Measurements from ENCODE around the gene RGR.

Gene RGR

DNA sequence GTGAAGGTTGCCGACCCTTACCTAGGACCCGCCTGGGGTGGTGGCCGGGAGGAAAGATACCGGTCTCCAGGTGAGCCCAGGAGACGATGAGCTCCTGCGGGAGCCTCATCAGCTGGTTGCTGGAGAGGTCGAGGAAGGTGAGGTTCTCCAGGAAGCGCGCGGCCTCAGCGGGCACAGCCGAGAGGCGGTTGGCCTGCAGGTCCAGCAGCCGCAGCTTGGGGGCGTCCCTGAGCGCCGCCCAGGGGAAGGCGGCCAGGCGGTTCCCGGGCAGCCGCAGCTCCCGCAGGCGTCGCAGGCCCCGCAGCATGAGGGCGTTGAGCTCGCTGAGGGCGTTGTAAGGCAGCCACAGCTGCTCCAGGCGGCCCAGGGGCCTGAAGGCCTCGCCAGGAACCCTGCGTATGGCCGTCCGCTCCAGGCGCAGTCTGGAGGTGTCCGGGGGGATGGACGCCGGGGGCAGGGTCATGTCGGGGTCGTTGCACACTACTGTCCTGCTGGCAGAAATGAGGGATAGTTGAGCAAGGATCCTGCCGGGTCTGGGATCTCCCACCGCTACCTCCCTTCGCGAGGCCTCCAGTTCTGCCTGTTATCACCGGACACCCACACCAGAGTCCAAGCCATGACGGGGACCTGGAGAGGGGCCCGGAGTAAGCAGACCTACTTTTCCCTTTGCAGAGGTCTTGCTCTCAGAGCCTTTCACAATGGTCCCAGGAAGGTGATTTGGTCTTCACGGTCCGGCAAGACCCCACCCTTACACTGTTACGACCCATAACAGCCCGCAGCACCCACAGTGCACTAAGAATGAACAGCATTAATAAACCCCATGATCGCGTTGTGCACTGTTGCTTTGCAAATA is 7.4 kb upstream of the RGR start:
- no peaks in the 10 kb centered on the region for H3K36me3 ChIP-seq (ENCODE audit: insufficient read depth)
- no peaks in the 10 kb centered on the region for H3K4me1 ChIP-seq (ENCODE audit: low read depth, poor library complexity, severe bottlenecking)
- H3K79me2 ChIP-seq (ENCODE audit: insufficient read depth, low read depth) = no peaks in the 10 kb centered on the region
- no peak overlapping the region for H3K4me3 ChIP-seq (IDR thresholded peaks at IDR 0.05; ENCODE audit: insufficient read depth, low read depth, low read length)
- H3K9ac ChIP-seq = no peak overlapping the region
- H4K20me1 ChIP-seq (ENCODE audit: insufficient read depth) = no peaks in the 10 kb centered on the region
- no peaks in the 10 kb centered on the region for H3K27me3 ChIP-seq (ENCODE audit: insufficient read depth, low read depth)
- TF ChIP-seq CTCF (conservative IDR thresholded peaks at IDR 0.05; ENCODE audit: low read depth, low read length) = no peak
- H3K27ac ChIP-seq = no peak overlapping the region
- no peak overlapping the region for H2AFZ ChIP-seq (ENCODE audit: low read depth)
- no peak overlapping the region for H3K4me2 ChIP-seq

DNA sequence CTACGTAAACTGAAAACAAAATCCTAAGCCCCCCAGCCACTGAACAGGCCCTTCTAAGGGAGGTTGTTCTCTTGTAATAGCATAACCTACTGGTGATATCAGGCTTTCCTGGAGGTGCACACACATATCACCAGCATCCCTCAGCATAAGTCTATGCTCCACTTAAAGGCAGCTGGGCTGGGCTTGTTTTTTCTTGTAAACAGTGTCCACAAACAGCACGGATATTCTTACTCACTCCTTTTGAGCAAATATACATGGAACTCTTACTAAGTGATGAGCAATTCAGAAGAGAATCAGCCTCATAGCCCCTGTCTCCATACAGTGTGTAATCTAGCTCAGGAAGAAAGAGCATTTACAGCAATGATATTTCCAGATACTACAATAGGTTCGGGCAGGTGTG is 5.9 kb upstream of the RGR start:
- H3K27me3 ChIP-seq (ENCODE audit: insufficient read depth, low read depth) = no peaks in the 10 kb centered on the region
- no peak overlapping the region for H3K27ac ChIP-seq
- no peak overlapping the region for H3K4me2 ChIP-seq
- H3K4me3 ChIP-seq (IDR thresholded peaks at IDR 0.05; ENCODE audit: insufficient read depth, low read depth, low read length) = no peak overlapping the region
- no peaks in the 10 kb centered on the region for H3K36me3 ChIP-seq (ENCODE audit: insufficient read depth)
- H3K79me2 ChIP-seq (ENCODE audit: insufficient read depth, low read depth) = no peaks in the 10 kb centered on the region
- no peaks in the 10 kb centered on the region for H4K20me1 ChIP-seq (ENCODE audit: insufficient read depth)
- H3K4me1 ChIP-seq (ENCODE audit: low read depth, poor library complexity, severe bottlenecking) = no peaks in the 10 kb centered on the region
- H3K9ac ChIP-seq = no peak overlapping the region
- H2AFZ ChIP-seq (ENCODE audit: low read depth) = no peak overlapping the region
- no peak for TF ChIP-seq CTCF (conservative IDR thresholded peaks at IDR 0.05; ENCODE audit: low read depth, low read length)

GRCh38 chr10:84241185-84241790 is 3.6 kb upstream of the RGR start, which contains the start of gene LRIT1:
TSS of gene LRIT1 (minus strand) at chr10:84241546. CDS start at chr10:84241439, 107 bp downstream.
- Histone ChIP-seq H2AFZ (ENCODE audit: low read depth) (no peak within 1 kb of the TSS), H4K20me1 (ENCODE audit: insufficient read depth) (no peaks in the 10 kb centered on the region), H3K36me3 (ENCODE audit: insufficient read depth) (no peaks in the 10 kb centered on the region), H3K27ac (no peak within 1 kb of the TSS), H3K4me1 (ENCODE audit: low read depth, poor library complexity, severe bottlenecking) (no peaks in the 10 kb centered on the region), H3K27me3 (ENCODE audit: insufficient read depth, low read depth) (no peaks in the 10 kb centered on the region), H3K4me3 (IDR thresholded peaks at IDR 0.05; ENCODE audit: insufficient read depth, low read depth, low read length) (no peak within 1 kb of the TSS), H3K4me2 (no peak within 1 kb of the TSS), H3K79me2 (ENCODE audit: insufficient read depth, low read depth) (no peaks in the 10 kb centered on the region), H3K9ac (no peak within 1 kb of the TSS)
- no peak for TF ChIP-seq CTCF (conservative IDR thresholded peaks at IDR 0.05; ENCODE audit: low read depth, low read length)

DNA sequence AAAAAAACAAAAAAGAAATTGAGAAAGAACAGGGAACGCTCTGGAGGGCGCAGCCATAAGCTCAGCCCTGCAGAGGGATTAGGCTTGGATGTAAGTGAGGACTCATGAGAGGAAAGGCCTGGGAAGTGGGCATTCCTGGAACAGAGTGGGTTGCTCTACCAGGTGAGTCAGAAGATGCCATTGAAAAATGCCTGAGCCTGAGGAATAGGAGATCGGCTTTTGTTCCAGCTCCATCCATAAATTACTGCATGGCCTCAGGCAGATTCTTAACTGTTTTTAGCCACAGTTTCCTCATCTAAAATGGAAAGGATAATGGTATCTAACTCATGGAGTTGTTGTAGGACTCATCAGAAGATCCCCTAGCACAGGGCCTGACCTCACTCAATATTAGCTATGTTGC is 1.1 kb upstream of the RGR start:
- no peak for TF ChIP-seq CTCF (conservative IDR thresholded peaks at IDR 0.05; ENCODE audit: low read depth, low read length)
- H3K36me3 ChIP-seq (ENCODE audit: insufficient read depth) = no peaks in the 10 kb centered on the region
- H2AFZ ChIP-seq (ENCODE audit: low read depth) = no peak overlapping the region
- no peaks in the 10 kb centered on the region for H3K79me2 ChIP-seq (ENCODE audit: insufficient read depth, low read depth)
- no peaks in the 10 kb centered on the region for H4K20me1 ChIP-seq (ENCODE audit: insufficient read depth)
- H3K4me1 ChIP-seq (ENCODE audit: low read depth, poor library complexity, severe bottlenecking) = no peaks in the 10 kb centered on the region
- no peak overlapping the region for H3K4me2 ChIP-seq
- no peak overlapping the region for H3K27ac ChIP-seq
- no peaks in the 10 kb centered on the region for H3K27me3 ChIP-seq (ENCODE audit: insufficient read depth, low read depth)
- no peak overlapping the region for H3K9ac ChIP-seq
- no peak overlapping the region for H3K4me3 ChIP-seq (IDR thresholded peaks at IDR 0.05; ENCODE audit: insufficient read depth, low read depth, low read length)
